Naive thymus-derived CD4-positive, alpha-beta T cell (primary cell): ENCODE measurements around the gene SULF2. TPM values are rescaled to one million over a fixed set of nuclear protein-coding genes. Genes with fewer than 3 reads are reported as not detected.

ENCODE experiments used
- ATAC-seq: fragments of 150-1000 bp; cut with Tn5 transposase; 2 replicates; pipeline ENCODE4 v1.10.0; 2021; ENCODE audit warnings: mild to moderate bottlenecking, moderate library complexity
- CTCF ChIA-PET: fragments of 350-600 bp; sonication (Branson Sonifier 250); formaldehyde crosslinking; loops from one replicate; lab custom pipeline; 2021; ENCODE audit warnings: antibody characterized with exemption; lab: Charles Lee
- POLR2A ChIA-PET: fragments of 350-600 bp; sonication (Branson Sonifier 250); formaldehyde crosslinking; loops from one replicate; lab custom pipeline; 2021; ENCODE audit warnings: antibody characterized with exemption, inconsistent platforms; lab: Charles Lee
- DNase-seq, 9 donors: peaks; one replicate each; pipeline versions ENCODE4 v3.0.0 to v3.0.0-alpha.2; 2020 to 2022; ENCODE audit warnings: mixed read lengths in 1 of 9
- H3K27ac ChIP-seq: one replicate; pipeline ENCODE4 v1.7.0; 2013; ENCODE audit warnings: mild to moderate bottlenecking, low read depth, low read length, moderate library complexity
- H3K27me3 ChIP-seq, 2 donors: one replicate each; pipeline ENCODE4 v1.7.0; 2013; ENCODE audit warnings: low read length in 2 of 2, mild to moderate bottlenecking in 2 of 2, moderate library complexity in 2 of 2; ENCODE audit not compliant: control insufficient read depth in 2 of 2, insufficient read depth in 2 of 2
- H3K36me3 ChIP-seq, 3 experiments: 1 replicate in 2 of 3; 2 replicates in 1 of 3; pipeline ENCODE4 v1.7.0; 2013; ENCODE audit warnings: low read length in 3 of 3, mild to moderate bottlenecking in 3 of 3, moderate library complexity in 1 of 3; ENCODE audit not compliant: insufficient read depth in 3 of 3, control insufficient read depth in 2 of 3
- H3K4me1 ChIP-seq, 2 donors: one replicate each; pipeline ENCODE4 v1.7.0; 2013; ENCODE audit warnings: low read length in 2 of 2, mild to moderate bottlenecking in 2 of 2, moderate library complexity in 1 of 2; ENCODE audit not compliant: control insufficient read depth in 2 of 2, insufficient read depth in 2 of 2
- H3K4me3 ChIP-seq: 2 replicates; pipeline ENCODE4 v1.7.0; 2013; ENCODE audit warnings: mild to moderate bottlenecking, low read length
- H3K9me3 ChIP-seq, 3 experiments: 1 replicate in 2 of 3; 2 replicates in 1 of 3; pipeline ENCODE4 v1.7.0; 2013; ENCODE audit warnings: low read length in 3 of 3; ENCODE audit not compliant: control insufficient read depth in 2 of 3
- H3K27ac Mint-ChIP-seq, 9 donors: one replicate each; pipeline ENCODE4 v1.8.0; 2020 to 2022; ENCODE audit warnings: mixed read lengths in 9 of 9, mild to moderate bottlenecking in 8 of 9, moderate library complexity in 5 of 9, inconsistent platforms in 2 of 9
- H3K27me3 Mint-ChIP-seq, 5 donors: one replicate each; pipeline ENCODE4 v1.8.0; 2021 to 2022; ENCODE audit warnings: mixed read lengths in 5 of 5, mild to moderate bottlenecking in 1 of 5
- H3K36me3 Mint-ChIP-seq, 5 donors: one replicate each; pipeline ENCODE4 v1.8.0; 2020 to 2022; ENCODE audit warnings: mixed read lengths in 5 of 5, mild to moderate bottlenecking in 3 of 5, inconsistent platforms in 1 of 5
- H3K4me1 Mint-ChIP-seq, 7 donors: one replicate each; pipeline ENCODE4 v1.8.0; 2020 to 2022; ENCODE audit warnings: mixed read lengths in 7 of 7, mild to moderate bottlenecking in 3 of 7, inconsistent platforms in 1 of 7
- H3K4me3 Mint-ChIP-seq, 10 donors: one replicate each; pipeline ENCODE4 v1.8.0; 2020 to 2022; ENCODE audit warnings: mild to moderate bottlenecking in 10 of 10, mixed read lengths in 10 of 10, moderate library complexity in 6 of 10, inconsistent platforms in 2 of 10
- H3K9me3 Mint-ChIP-seq, 11 donors: one replicate each; pipeline ENCODE4 v1.8.0; 2020 to 2022; ENCODE audit warnings: mixed read lengths in 11 of 11, mild to moderate bottlenecking in 4 of 11, inconsistent platforms in 1 of 11, moderate library complexity in 1 of 11
- intact Hi-C, 2 donors: fragments of 100-400 bp; cut with micrococcal nuclease; formaldehyde crosslinking; loops; one replicate each; pipeline ENCODE4 v1.15.1; 2023
- polyA plus RNA-seq, 2 donors: library from polyadenylated mRNA; unstranded; fragments of 300-500 nt; fragmentation: Illumina TruSeq; gene quantifications; one replicate each; pipeline ENCODE4 v1.2.3, GENCODE V29; 2021
- total RNA-seq, 6 experiments: library from RNA in 5 of 6; stranded (reverse) in 5 of 6; gene quantifications; 1 replicate in 5 of 6; 2 replicates in 1 of 6; pipeline ENCODE4 v1.2.3 and lab custom pipeline; 2021 to 2026

Gene SULF2
- total and polyA plus RNA-seq, 7 experiments from 2014 or later, result 0.43 to 133 (median 1.5) TPM

GRCh38 chr20:47719211-47719610 lies 66.1 kb downstream of the SULF2 start:
- no peak overlapping the region for H3K4me3 ChIP-seq
- Mint-ChIP-seq H3K4me1 (peaks cover 0 to 4% (median 0%) of the 10 kb centered on the region in 7 donors), H3K9me3 (peaks cover 0 to 3% (median 0%) of the 10 kb centered on the region in 11 donors), H3K27me3 (peaks cover 4 to 11% (median 8%) of the 10 kb centered on the region in 5 donors), H3K4me3 (no peak overlapping the region), H3K36me3 (no peaks in the 10 kb centered on the region), H3K27ac (no peak overlapping the region)
- H3K9me3 ChIP-seq, result no peaks in the 10 kb centered on the region
- no peaks in the 10 kb centered on the region for H3K27me3 ChIP-seq
- DNase-seq (no peak), ATAC-seq (no peak)
- H3K36me3 ChIP-seq, result no peaks in the 10 kb centered on the region
- CTCF ChIA-PET, result no interaction called here
- no peak overlapping the region for H3K27ac ChIP-seq
- POLR2A ChIA-PET, result no interaction called here
- no peaks in the 10 kb centered on the region for H3K4me1 ChIP-seq
- intact Hi-C loops, result no loop called here

GRCh38 chr20:47718398-47718797 lies 66.9 kb downstream of the SULF2 start:
- CTCF ChIA-PET, result no interaction called here
- POLR2A ChIA-PET, result no interaction called here
- no peaks in the 10 kb centered on the region for H3K9me3 ChIP-seq
- ATAC-seq (no peak), DNase-seq (no peak)
- no peak overlapping the region for H3K4me3 ChIP-seq
- no peaks in the 10 kb centered on the region for H3K36me3 ChIP-seq
- no peak overlapping the region for H3K27ac Mint-ChIP-seq
- no peaks in the 10 kb centered on the region for H3K4me1 ChIP-seq
- no peak overlapping the region for H3K27ac ChIP-seq
- intact Hi-C loops, result no loop called here
- no peaks in the 10 kb centered on the region for H3K36me3 Mint-ChIP-seq
- H3K27me3 Mint-ChIP-seq, result peaks cover 4 to 14% (median 8%) of the 10 kb centered on the region in 5 donors
- H3K27me3 ChIP-seq, result no peaks in the 10 kb centered on the region
- no peaks in the 10 kb centered on the region for H3K9me3 Mint-ChIP-seq
- no peak overlapping the region for H3K4me3 Mint-ChIP-seq
- peaks cover 0 to 2% (median 0%) of the 10 kb centered on the region in 7 donors for H3K4me1 Mint-ChIP-seq

GRCh38 chr20:47717421-47717820 lies 67.9 kb downstream of the SULF2 start:
- no peaks in the 10 kb centered on the region for H3K4me1 ChIP-seq
- no peak overlapping the region for H3K4me3 ChIP-seq
- Mint-ChIP-seq H3K4me1 (no peaks in the 10 kb centered on the region), H3K4me3 (no peak overlapping the region), H3K27me3 (peaks cover 4 to 14% (median 8%) of the 10 kb centered on the region in 5 donors), H3K27ac (no peak overlapping the region), H3K9me3 (no peaks in the 10 kb centered on the region), H3K36me3 (no peaks in the 10 kb centered on the region)
- no peaks in the 10 kb centered on the region for H3K9me3 ChIP-seq
- no peak for ATAC-seq
- ChIA-PET POLR2A (no interaction called here), CTCF (no interaction called here)
- no peaks in the 10 kb centered on the region for H3K36me3 ChIP-seq
- DNase-seq, result no peak
- H3K27me3 ChIP-seq, result no peaks in the 10 kb centered on the region
- no peak overlapping the region for H3K27ac ChIP-seq
- intact Hi-C loops, result no loop called here

GRCh38 chr20:47713878-47714450 lies 71.3 kb downstream of the SULF2 start:
- DNase-seq (no peak), ATAC-seq (no peak)
- no peaks in the 10 kb centered on the region for H3K27me3 ChIP-seq
- H3K9me3 ChIP-seq, result no peaks in the 10 kb centered on the region
- Mint-ChIP-seq H3K4me3 (no peak overlapping the region), H3K36me3 (no peaks in the 10 kb centered on the region), H3K27me3 (peaks cover 4 to 16% (median 10%) of the 10 kb centered on the region in 5 donors), H3K9me3 (no peaks in the 10 kb centered on the region), H3K4me1 (peaks cover 0 to 3% (median 0%) of the 10 kb centered on the region in 7 donors), H3K27ac (no peak overlapping the region)
- no peaks in the 10 kb centered on the region for H3K36me3 ChIP-seq
- no peak overlapping the region for H3K4me3 ChIP-seq
- intact Hi-C loops, result no loop called here
- ChIA-PET CTCF (no interaction called here), POLR2A (no interaction called here)
- no peak overlapping the region for H3K27ac ChIP-seq
- H3K4me1 ChIP-seq, result no peaks in the 10 kb centered on the region

- DNase-seq (no peak), ATAC-seq (no peak)
- intact Hi-C loops, result no loop called here
- Histone ChIP-seq H3K27me3 (no peaks in the 10 kb centered on the region), H3K4me1 (no peaks in the 10 kb centered on the region), H3K27ac (no peak overlapping the region), H3K9me3 (no peaks in the 10 kb centered on the region), H3K4me3 (no peak overlapping the region), H3K36me3 (no peaks in the 10 kb centered on the region)
- no peaks in the 10 kb centered on the region for H3K36me3 Mint-ChIP-seq
- H3K27me3 Mint-ChIP-seq, result peaks cover 2 to 17% (median 10%) of the 10 kb centered on the region in 5 donors
- ChIA-PET POLR2A (no interaction called here), CTCF (no interaction called here)
- H3K27ac Mint-ChIP-seq, result no peak overlapping the region
- H3K4me1 Mint-ChIP-seq, result peaks cover 0 to 3% (median 0%) of the 10 kb centered on the region in 7 donors
- peak overlapping the region in 1 of 10 donors; percentile 38 for H3K4me3 Mint-ChIP-seq
- no peaks in the 10 kb centered on the region for H3K9me3 Mint-ChIP-seq
Observed at GRCh38 chr20:47713163-47713562, 72.1 kb downstream of the SULF2 start.

- CTCF ChIA-PET, result interaction anchor here (0.7 kb wide), 1 partner anchor 327 kb away, joined by 3 read pairs; no protein-coding TSS in a partner anchor
- H3K36me3 Mint-ChIP-seq, result no peaks in the 10 kb centered on the region
Observed at GRCh38 chr20:47711046-47711752, 74.1 kb downstream of the SULF2 start.

GRCh38 chr20:47710665-47711045 lies 74.6 kb downstream of the SULF2 start:
- no peaks in the 10 kb centered on the region for H3K9me3 Mint-ChIP-seq
- DNase-seq, result no peak
- Histone ChIP-seq H3K27me3 (no peaks in the 10 kb centered on the region), H3K4me3 (no peak overlapping the region), H3K4me1 (no peaks in the 10 kb centered on the region), H3K27ac (no peak overlapping the region), H3K9me3 (no peaks in the 10 kb centered on the region), H3K36me3 (no peaks in the 10 kb centered on the region)
- no peak overlapping the region for H3K27ac Mint-ChIP-seq
- no peaks in the 10 kb centered on the region for H3K36me3 Mint-ChIP-seq
- CTCF ChIA-PET, result no interaction called here
- no peak overlapping the region for H3K4me3 Mint-ChIP-seq
- H3K27me3 Mint-ChIP-seq, result peaks cover 4 to 31% (median 18%) of the 10 kb centered on the region in 5 donors
- intact Hi-C loops, result no loop called here
- POLR2A ChIA-PET, result no interaction called here
- ATAC-seq, result no peak
- H3K4me1 Mint-ChIP-seq, result peaks cover 0 to 3% (median 0%) of the 10 kb centered on the region in 7 donors

More at GRCh38 chr20:47711046-47711752, 74.1 kb downstream of the SULF2 start:
- H3K27ac Mint-ChIP-seq, result no peak overlapping the region
- Histone ChIP-seq H3K27me3 (no peaks in the 10 kb centered on the region), H3K9me3 (no peaks in the 10 kb centered on the region), H3K27ac (no peak overlapping the region), H3K36me3 (no peaks in the 10 kb centered on the region), H3K4me1 (no peaks in the 10 kb centered on the region), H3K4me3 (no peak overlapping the region)
- DNase-seq (no peak), ATAC-seq (no peak)
- H3K4me1 Mint-ChIP-seq, result peaks cover 0 to 3% (median 0%) of the 10 kb centered on the region in 7 donors
- no peaks in the 10 kb centered on the region for H3K9me3 Mint-ChIP-seq
- POLR2A ChIA-PET, result no interaction called here
- H3K4me3 Mint-ChIP-seq, result no peak overlapping the region
- intact Hi-C loops, result no loop called here
- H3K27me3 Mint-ChIP-seq, result peaks cover 4 to 29% (median 18%) of the 10 kb centered on the region in 5 donors
